Prostate gland (tissue), 2 donors: ENCODE results near the gene MCTS1. TPM values are rescaled to one million over a fixed set of nuclear protein-coding genes. Genes with fewer than 3 reads are reported as not detected.

Source experiments
- DNase-seq: peaks from one replicate; pipeline ENCODE4 v3.0.0-alpha.2; 2019; ENCODE audit warnings: low spot score
- H3K27ac ChIP-seq, 2 donors: fragments of 200-600 bp; sonication (generic); 2 replicates each; pipeline ENCODE4 v1.5.1; 2017 to 2019
- H3K27me3 ChIP-seq: fragments of 200-600 bp; sonication (generic); replicated peaks from 2 replicates; pipeline ENCODE4 v1.5.1; 2019; ENCODE audit not compliant: insufficient read depth
- H3K36me3 ChIP-seq, 2 donors: fragments of 200-600 bp; sonication (generic); 1 replicate in 1 of 2; 2 replicates in 1 of 2; pipeline versions ENCODE4 v1.5.1 to v1.8.1; 2017 to 2019
- H3K4me1 ChIP-seq: fragments of 200-600 bp; sonication (generic); replicated peaks from 2 replicates; pipeline ENCODE4 v1.5.1; 2019
- H3K4me3 ChIP-seq, 2 donors: fragments of 200-600 bp; sonication (generic); 2 replicates each; pipeline ENCODE4 v1.5.1; 2017 to 2019
- H3K9me3 ChIP-seq: fragments of 200-600 bp; sonication (generic); 2 replicates; pipeline ENCODE4 v1.5.1; 2017
- CTCF ChIP-seq, 4 experiments: fragments of 200-600 bp in 2 of 4; fragments of 450-650 bp in 2 of 4; sonication (generic) in 2 of 4; IDR thresholded peaks; 1 replicate in 3 of 4; 2 replicates in 1 of 4; pipeline ENCODE4 v1.5.1; 2016 to 2019; ENCODE audit warnings: antibody characterized with exemption in 4 of 4, mild to moderate bottlenecking in 2 of 4, moderate library complexity in 2 of 4
- POLR2A ChIP-seq: fragments of 450-650 bp; IDR thresholded peaks from one replicate; pipeline ENCODE4 v1.6.1; 2016; ENCODE audit warnings: antibody characterized with exemption, mild to moderate bottlenecking
- POLR2AphosphoS5 ChIP-seq: sonication (generic); formaldehyde crosslinking; IDR thresholded peaks from one replicate; pipeline ENCODE4 v1.6.1; 2017; ENCODE audit warnings: antibody characterized with exemption
- WGBS: methylation state at CpG from one replicate; pipeline ENCODE4 v1.1.5; 2018; 5-methylcytosine and 5-hydroxymethylcytosine counted together
- intact Hi-C: fragments of 100-400 bp; cut with DNase I; formaldehyde crosslinking; loops from one replicate; pipeline ENCODE4 v1.14.2; 2022
- total RNA-seq, 2 donors: library from RNA; depleted of rRNA; stranded (reverse); fragments of >200 nt; gene quantifications; one replicate each; pipeline ENCODE4 v1.1.0, GENCODE V29; 2016

Gene MCTS1
- total RNA-seq, 2 donors from 2014 or later = 17.5 to 23.6 TPM

GRCh38 chrX:120617996-120618630 lies 14.2 kb downstream of the MCTS1 start:
- TF ChIP-seq POLR2A = no peak
- TF ChIP-seq POLR2AphosphoS5 = no peak
- TF ChIP-seq CTCF (IDR thresholded peaks at IDR 0.05) = no peak
- Histone ChIP-seq H3K27ac (no peak overlapping the region), H3K4me1 (no peaks in the 10 kb centered on the region), H3K36me3 (no peaks in the 10 kb centered on the region), H3K9me3 (no peaks in the 10 kb centered on the region), H3K4me3 (no peak overlapping the region), H3K27me3 (no peaks in the 10 kb centered on the region)
- 75% methylated on average over 5 of the region's 5 CpGs for WGBS
- DNase-seq = no peak
- intact Hi-C loops = no loop called here

GRCh38 chrX:120625371-120625770 lies 21.5 kb downstream of the MCTS1 start:
- Histone ChIP-seq H3K4me3 (no peak overlapping the region), H3K27ac (no peak overlapping the region), H3K27me3 (no peaks in the 10 kb centered on the region), H3K36me3 (no peaks in the 10 kb centered on the region), H3K9me3 (no peaks in the 10 kb centered on the region), H3K4me1 (no peaks in the 10 kb centered on the region)
- intact Hi-C loops = no loop called here
- no peak for DNase-seq
- WGBS = 88% methylated on average over 2 of the region's 2 CpGs
- TF ChIP-seq POLR2A (no peak), CTCF (IDR thresholded peaks at IDR 0.05) (no peak), POLR2AphosphoS5 (no peak)

- Histone ChIP-seq H3K4me3 (peak within 1 kb of the TSS; percentile 42 to 48), H3K27me3 (no peaks in the 10 kb centered on the region), H3K4me1 (no peaks in the 10 kb centered on the region), H3K9me3 (no peaks in the 10 kb centered on the region), H3K27ac (peak within 1 kb of the TSS; percentile 81 to 82), H3K36me3 (no peaks in the 10 kb centered on the region)
- peak; percentile 82 for DNase-seq
- WGBS = 2% methylated on average over 34 of the region's 68 CpGs
- TF ChIP-seq POLR2AphosphoS5 (peak; percentile 63), CTCF (IDR thresholded peaks at IDR 0.05) (no peak), POLR2A (peak; percentile 17)
- intact Hi-C loops = loop anchor here (2.0 to 5.0 kb wide), 2 partner anchors 25 to 37 kb away; partner anchors contain the start of gene MCTS1
Measured at GRCh38 chrX:120629667-120630537, 26.0 kb downstream of the MCTS1 start, which contains the start of gene C1GALT1C1. C1GALT1C1 (minus strand) TSS chrX:120630054; CDS start chrX:120627166, 2,888 bp downstream.

GRCh38 chrX:120638619-120639018 lies 34.7 kb downstream of the MCTS1 start:
- WGBS = 89% methylated on average over 4 of the region's 4 CpGs
- Histone ChIP-seq H3K4me3 (no peak overlapping the region), H3K36me3 (no peaks in the 10 kb centered on the region), H3K9me3 (no peaks in the 10 kb centered on the region), H3K27ac (no peak overlapping the region), H3K27me3 (no peaks in the 10 kb centered on the region), H3K4me1 (no peaks in the 10 kb centered on the region)
- intact Hi-C loops = no loop called here
- TF ChIP-seq CTCF (IDR thresholded peaks at IDR 0.05) = no peak
- no peak for TF ChIP-seq POLR2AphosphoS5
- no peak for TF ChIP-seq POLR2A
- DNase-seq = no peak
